Neural progenitor cell (in vitro differentiated cells): ENCODE results near the gene PURA. TPM values are rescaled to one million over a fixed set of nuclear protein-coding genes. Genes with fewer than 3 reads are reported as not detected.

ENCODE experiments used
- DNase-seq: peaks from one replicate; pipeline ENCODE4 v3.0.0-alpha.2; 2016; ENCODE audit warnings: low spot score
- H2AFZ ChIP-seq: fragments of 200-600 bp; sonication (generic); replicated peaks from 2 replicates; pipeline ENCODE4 v1.6.1; 2016; ENCODE audit warnings: antibody characterized with exemption
- H3F3A ChIP-seq: fragments of 200-600 bp; sonication (generic); 2 replicates; pipeline ENCODE4 v1.6.1; 2016; ENCODE audit warnings: antibody characterized with exemption, low read depth
- H3K27ac ChIP-seq: fragments of 200-600 bp; sonication (generic); 2 replicates; pipeline ENCODE4 v1.5.1; 2016; ENCODE audit warnings: mild to moderate bottlenecking
- H3K27me3 ChIP-seq: fragments of 200-600 bp; sonication (generic); 2 replicates; pipeline ENCODE4 v1.6.1; 2016; ENCODE audit warnings: mild to moderate bottlenecking, moderate library complexity
- H3K36me3 ChIP-seq: fragments of 200-600 bp; sonication (generic); 2 replicates; pipeline ENCODE4 v1.5.1; 2016
- H3K4me1 ChIP-seq: fragments of 200-600 bp; sonication (generic); 2 replicates; pipeline ENCODE4 v1.6.1; 2016; ENCODE audit warnings: mixed run types
- H3K4me2 ChIP-seq: fragments of 200-600 bp; sonication (generic); 2 replicates; pipeline ENCODE4 v1.6.1; 2016
- H3K4me3 ChIP-seq: fragments of 200-600 bp; sonication (generic); 2 replicates; pipeline ENCODE4 v1.5.1; 2016
- H3K79me2 ChIP-seq: fragments of 200-600 bp; sonication (generic); 2 replicates; pipeline ENCODE4 v1.6.1; 2016; ENCODE audit warnings: low read depth
- H3K9ac ChIP-seq: fragments of 200-600 bp; sonication (generic); 2 replicates; pipeline ENCODE4 v1.6.1; 2016
- H3K9me3 ChIP-seq: fragments of 200-600 bp; sonication (generic); 2 replicates; pipeline ENCODE4 v1.5.1; 2016; ENCODE audit warnings: low read depth
- H4K20me1 ChIP-seq: fragments of 200-600 bp; sonication (generic); 2 replicates; pipeline ENCODE4 v1.6.1; 2016; ENCODE audit warnings: low read depth
- H3K27ac Mint-ChIP-seq: 3 replicates; pipeline ENCODE4 v1.8.0; 2021; ENCODE audit warnings: mixed read lengths
- H3K27me3 Mint-ChIP-seq: 2 replicates; pipeline ENCODE4 v1.8.0; 2022; ENCODE audit warnings: low read depth, mild to moderate bottlenecking, inconsistent platforms, moderate library complexity, mixed read lengths; ENCODE audit not compliant: insufficient read depth
- H3K36me3 Mint-ChIP-seq: 3 replicates; pipeline ENCODE4 v1.8.0; 2021; ENCODE audit warnings: mixed read lengths
- H3K4me1 Mint-ChIP-seq: 3 replicates; pipeline ENCODE4 v1.8.0; 2021; ENCODE audit warnings: mixed read lengths
- H3K4me3 Mint-ChIP-seq: 3 replicates; pipeline ENCODE4 v1.8.0; 2021; ENCODE audit warnings: mild to moderate bottlenecking, moderate library complexity, mixed read lengths
- H3K9me3 Mint-ChIP-seq: 3 replicates; pipeline ENCODE4 v1.8.0; 2020; ENCODE audit warnings: mixed read lengths
- EZH2 ChIP-seq: fragments of 200-600 bp; sonication (generic); IDR thresholded peaks from 2 replicates; pipeline ENCODE4 v1.6.1; 2017; ENCODE audit warnings: antibody characterized with exemption, mild to moderate bottlenecking, moderate library complexity
- EZH2phosphoT487 ChIP-seq: fragments of 200-600 bp; sonication (generic); IDR thresholded peaks from 2 replicates; pipeline ENCODE4 v1.6.1; 2017; ENCODE audit warnings: antibody characterized with exemption
- total RNA-seq: library from RNA; depleted of rRNA; stranded (reverse); fragments of >200 nt; gene quantifications from 2 replicates; pipeline ENCODE4 v1.2.3, GENCODE V29; 2015; ENCODE audit warnings: low replicate concordance
- TF ChIP-seq, protein P1 (sequence below): fragments of 200-600 bp; sonication (generic); IDR thresholded peaks from 2 replicates; pipeline ENCODE4 v1.5.1; 2017; ENCODE audit warnings: antibody characterized with exemption, mild to moderate bottlenecking

The PURA gene
- total RNA-seq, 1 donor from 2014 or later = 2.6 TPM

DNA sequence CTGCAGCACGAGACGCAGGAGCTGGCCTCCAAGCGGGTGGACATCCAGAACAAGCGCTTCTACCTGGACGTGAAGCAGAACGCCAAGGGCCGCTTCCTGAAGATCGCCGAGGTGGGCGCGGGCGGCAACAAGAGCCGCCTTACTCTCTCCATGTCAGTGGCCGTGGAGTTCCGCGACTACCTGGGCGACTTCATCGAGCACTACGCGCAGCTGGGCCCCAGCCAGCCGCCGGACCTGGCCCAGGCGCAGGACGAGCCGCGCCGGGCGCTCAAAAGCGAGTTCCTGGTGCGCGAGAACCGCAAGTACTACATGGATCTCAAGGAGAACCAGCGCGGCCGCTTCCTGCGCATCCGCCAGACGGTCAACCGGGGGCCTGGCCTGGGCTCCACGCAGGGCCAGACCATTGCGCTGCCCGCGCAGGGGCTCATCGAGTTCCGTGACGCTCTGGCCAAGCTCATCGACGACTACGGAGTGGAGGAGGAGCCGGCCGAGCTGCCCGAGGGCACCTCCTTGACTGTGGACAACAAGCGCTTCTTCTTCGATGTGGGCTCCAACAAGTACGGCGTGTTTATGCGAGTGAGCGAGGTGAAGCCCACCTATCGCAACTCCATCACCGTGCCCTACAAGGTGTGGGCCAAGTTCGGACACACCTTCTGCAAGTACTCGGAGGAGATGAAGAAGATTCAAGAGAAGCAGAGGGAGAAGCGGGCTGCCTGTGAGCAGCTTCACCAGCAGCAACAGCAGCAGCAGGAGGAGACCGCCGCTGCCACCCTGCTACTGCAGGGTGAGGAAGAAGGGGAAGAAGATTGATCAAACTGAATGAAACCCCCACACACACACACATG, 654 bp downstream of the PURA start:
- Histone ChIP-seq H3K4me1 (peaks cover 32% of the 10 kb centered on the region), H3F3A (peaks cover 54% of the 10 kb centered on the region), H3K9me3 (no peaks in the 10 kb centered on the region), H3K9ac (no peak overlapping the region), H3K36me3 (no peaks in the 10 kb centered on the region), H3K4me2 (peak overlapping the region; percentile 98), H3K27me3 (peaks cover 83% of the 10 kb centered on the region), H3K4me3 (peak overlapping the region; percentile 88), H2AFZ (peak overlapping the region; percentile 93), H3K79me2 (peaks cover 11% of the 10 kb centered on the region), H4K20me1 (peaks cover 55% of the 10 kb centered on the region), H3K27ac (no peak overlapping the region)
- TF ChIP-seq EZH2phosphoT487 = no peak
- no peak for TF ChIP-seq EZH2
- TF ChIP-seq, protein P1, sequence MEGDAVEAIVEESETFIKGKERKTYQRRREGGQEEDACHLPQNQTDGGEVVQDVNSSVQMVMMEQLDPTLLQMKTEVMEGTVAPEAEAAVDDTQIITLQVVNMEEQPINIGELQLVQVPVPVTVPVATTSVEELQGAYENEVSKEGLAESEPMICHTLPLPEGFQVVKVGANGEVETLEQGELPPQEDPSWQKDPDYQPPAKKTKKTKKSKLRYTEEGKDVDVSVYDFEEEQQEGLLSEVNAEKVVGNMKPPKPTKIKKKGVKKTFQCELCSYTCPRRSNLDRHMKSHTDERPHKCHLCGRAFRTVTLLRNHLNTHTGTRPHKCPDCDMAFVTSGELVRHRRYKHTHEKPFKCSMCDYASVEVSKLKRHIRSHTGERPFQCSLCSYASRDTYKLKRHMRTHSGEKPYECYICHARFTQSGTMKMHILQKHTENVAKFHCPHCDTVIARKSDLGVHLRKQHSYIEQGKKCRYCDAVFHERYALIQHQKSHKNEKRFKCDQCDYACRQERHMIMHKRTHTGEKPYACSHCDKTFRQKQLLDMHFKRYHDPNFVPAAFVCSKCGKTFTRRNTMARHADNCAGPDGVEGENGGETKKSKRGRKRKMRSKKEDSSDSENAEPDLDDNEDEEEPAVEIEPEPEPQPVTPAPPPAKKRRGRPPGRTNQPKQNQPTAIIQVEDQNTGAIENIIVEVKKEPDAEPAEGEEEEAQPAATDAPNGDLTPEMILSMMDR = no peak
- no peak overlapping the region for H3K27ac Mint-ChIP-seq
- no peaks in the 10 kb centered on the region for H3K9me3 Mint-ChIP-seq
- H3K36me3 Mint-ChIP-seq = no peaks in the 10 kb centered on the region
- peaks cover 27% of the 10 kb centered on the region for H3K4me1 Mint-ChIP-seq
- DNase-seq = peak; percentile 67
- peak overlapping the region; percentile 92 for H3K4me3 Mint-ChIP-seq
- peaks cover 29% of the 10 kb centered on the region for H3K27me3 Mint-ChIP-seq

- Mint-ChIP-seq H3K36me3 (no peaks in the 10 kb centered on the region), H3K4me3 (peak overlapping the region; percentile 92), H3K27ac (no peak overlapping the region), H3K4me1 (peaks cover 27% of the 10 kb centered on the region), H3K27me3 (peaks cover 26% of the 10 kb centered on the region), H3K9me3 (no peaks in the 10 kb centered on the region)
- Histone ChIP-seq H3K79me2 (peaks cover 11% of the 10 kb centered on the region), H3F3A (peaks cover 48% of the 10 kb centered on the region), H3K9ac (no peak overlapping the region), H3K4me1 (peaks cover 32% of the 10 kb centered on the region), H2AFZ (no peak overlapping the region), H3K9me3 (no peaks in the 10 kb centered on the region), H3K4me2 (peak overlapping the region; percentile 98), H3K27ac (no peak overlapping the region), H3K27me3 (peaks cover 77% of the 10 kb centered on the region), H4K20me1 (peaks cover 49% of the 10 kb centered on the region), H3K36me3 (no peaks in the 10 kb centered on the region), H3K4me3 (peak overlapping the region; percentile 88)
- no peak for DNase-seq
- TF ChIP-seq, protein P1 = no peak
- TF ChIP-seq EZH2 (no peak), EZH2phosphoT487 (no peak)
Measured at GRCh38 chr5:140115186-140115500, 1.2 kb downstream of the PURA start.

GRCh38 chr5:140116716-140117115, 2.8 kb downstream of the PURA start:
- Histone ChIP-seq H3K27me3 (peaks cover 66% of the 10 kb centered on the region), H3K4me1 (peaks cover 32% of the 10 kb centered on the region), H3K9me3 (no peaks in the 10 kb centered on the region), H3K9ac (no peak overlapping the region), H4K20me1 (peaks cover 34% of the 10 kb centered on the region), H3K79me2 (peaks cover 11% of the 10 kb centered on the region), H3F3A (peaks cover 34% of the 10 kb centered on the region), H3K27ac (no peak overlapping the region), H3K4me2 (peak overlapping the region; percentile 20), H2AFZ (no peak overlapping the region), H3K4me3 (no peak overlapping the region), H3K36me3 (no peaks in the 10 kb centered on the region)
- no peaks in the 10 kb centered on the region for H3K36me3 Mint-ChIP-seq
- no peak overlapping the region for H3K4me3 Mint-ChIP-seq
- H3K9me3 Mint-ChIP-seq = no peaks in the 10 kb centered on the region
- TF ChIP-seq, protein P1 = peak; percentile 7
- TF ChIP-seq EZH2phosphoT487 = no peak
- no peak for TF ChIP-seq EZH2
- DNase-seq = no peak
- H3K27me3 Mint-ChIP-seq = peaks cover 13% of the 10 kb centered on the region
- H3K27ac Mint-ChIP-seq = no peak overlapping the region
- peaks cover 24% of the 10 kb centered on the region for H3K4me1 Mint-ChIP-seq
